Prostate gland (tissue), 2 donors: ENCODE measurements around the gene RRP8. TPM values are rescaled to one million over a fixed set of nuclear protein-coding genes. Genes with fewer than 3 reads are reported as not detected.

Source experiments
- DNase-seq: peaks from one replicate; pipeline ENCODE4 v3.0.0-alpha.2; 2019; ENCODE audit warnings: low spot score
- H3K27ac ChIP-seq, 2 donors: fragments of 200-600 bp; sonication (generic); 2 replicates each; pipeline ENCODE4 v1.5.1; 2017 to 2019
- H3K27me3 ChIP-seq: fragments of 200-600 bp; sonication (generic); replicated peaks from 2 replicates; pipeline ENCODE4 v1.5.1; 2019; ENCODE audit not compliant: insufficient read depth
- H3K36me3 ChIP-seq, 2 donors: fragments of 200-600 bp; sonication (generic); 1 replicate in 1 of 2; 2 replicates in 1 of 2; pipeline versions ENCODE4 v1.5.1 to v1.8.1; 2017 to 2019
- H3K4me1 ChIP-seq: fragments of 200-600 bp; sonication (generic); replicated peaks from 2 replicates; pipeline ENCODE4 v1.5.1; 2019
- H3K4me3 ChIP-seq, 2 donors: fragments of 200-600 bp; sonication (generic); 2 replicates each; pipeline ENCODE4 v1.5.1; 2017 to 2019
- H3K9me3 ChIP-seq: fragments of 200-600 bp; sonication (generic); 2 replicates; pipeline ENCODE4 v1.5.1; 2017
- CTCF ChIP-seq, 4 experiments: fragments of 200-600 bp in 2 of 4; fragments of 450-650 bp in 2 of 4; sonication (generic) in 2 of 4; IDR thresholded peaks; 1 replicate in 3 of 4; 2 replicates in 1 of 4; pipeline ENCODE4 v1.5.1; 2016 to 2019; ENCODE audit warnings: antibody characterized with exemption in 4 of 4, mild to moderate bottlenecking in 2 of 4, moderate library complexity in 2 of 4
- POLR2A ChIP-seq: fragments of 450-650 bp; IDR thresholded peaks from one replicate; pipeline ENCODE4 v1.6.1; 2016; ENCODE audit warnings: antibody characterized with exemption, mild to moderate bottlenecking
- POLR2AphosphoS5 ChIP-seq: sonication (generic); formaldehyde crosslinking; IDR thresholded peaks from one replicate; pipeline ENCODE4 v1.6.1; 2017; ENCODE audit warnings: antibody characterized with exemption
- WGBS: methylation state at CpG from one replicate; pipeline ENCODE4 v1.1.5; 2018; 5-methylcytosine and 5-hydroxymethylcytosine counted together
- intact Hi-C: fragments of 100-400 bp; cut with DNase I; formaldehyde crosslinking; loops from one replicate; pipeline ENCODE4 v1.14.2; 2022
- total RNA-seq, 2 donors: library from RNA; depleted of rRNA; stranded (reverse); fragments of >200 nt; gene quantifications; one replicate each; pipeline ENCODE4 v1.1.0, GENCODE V29; 2016

The RRP8 gene
- total RNA-seq, 2 donors from 2014 or later = 16.4 to 16.6 TPM

GRCh38 chr11:6565988-6566703, 37.3 kb downstream of the RRP8 start:
- no peak for DNase-seq
- Histone ChIP-seq H3K4me1 (no peaks in the 10 kb centered on the region), H3K27ac (no peak overlapping the region), H3K4me3 (no peak overlapping the region), H3K27me3 (no peaks in the 10 kb centered on the region), H3K36me3 (no peaks in the 10 kb centered on the region), H3K9me3 (no peaks in the 10 kb centered on the region)
- TF ChIP-seq POLR2AphosphoS5 = no peak
- TF ChIP-seq POLR2A = no peak
- TF ChIP-seq CTCF (IDR thresholded peaks at IDR 0.05) = no peak
- WGBS = 95% methylated on average over 5 of the region's 5 CpGs
- intact Hi-C loops = no loop called here

- no peak for TF ChIP-seq POLR2A
- no peak for TF ChIP-seq CTCF (IDR thresholded peaks at IDR 0.05)
- TF ChIP-seq POLR2AphosphoS5 = no peak
- intact Hi-C loops = no loop called here
Measured at GRCh38 chr11:6565325-6565724, 38.1 kb downstream of the RRP8 start.

DNA sequence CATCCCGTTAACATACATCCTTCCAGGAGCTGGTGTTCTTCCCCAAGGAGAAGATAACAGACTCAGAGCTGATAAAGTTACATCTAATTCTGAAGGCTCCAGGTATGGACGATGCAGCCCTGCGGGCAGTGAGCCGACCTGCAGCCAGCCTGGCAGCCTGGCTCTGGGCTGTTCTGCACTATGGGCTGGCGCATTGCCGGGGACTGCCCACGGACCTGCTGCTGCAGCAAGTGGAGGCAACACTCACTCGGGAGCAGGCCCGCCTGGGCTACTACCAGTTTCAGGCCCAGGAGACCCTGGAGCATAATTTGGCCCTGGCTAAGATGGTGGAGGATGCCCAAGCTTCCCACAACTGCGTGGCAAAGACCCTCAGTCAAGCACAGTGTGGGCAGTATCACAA, 39.7 kb downstream of the RRP8 start:
- H3K27ac ChIP-seq = no peak overlapping the region
- no peaks in the 10 kb centered on the region for H3K4me1 ChIP-seq
- WGBS = 94% methylated on average over 10 of the region's 10 CpGs
- no peaks in the 10 kb centered on the region for H3K27me3 ChIP-seq
- H3K4me3 ChIP-seq = no peak overlapping the region
- intact Hi-C loops = no loop called here
- no peak for DNase-seq
- no peaks in the 10 kb centered on the region for H3K36me3 ChIP-seq
- no peaks in the 10 kb centered on the region for H3K9me3 ChIP-seq
- TF ChIP-seq POLR2AphosphoS5 = no peak
- no peak for TF ChIP-seq POLR2A
- TF ChIP-seq CTCF (IDR thresholded peaks at IDR 0.05) = no peak

More at GRCh38 chr11:6565325-6565724, 38.1 kb downstream of the RRP8 start:
- no peak for DNase-seq
- WGBS = 71% methylated on average over 2 of the region's 2 CpGs
- Histone ChIP-seq H3K9me3 (no peaks in the 10 kb centered on the region), H3K36me3 (no peaks in the 10 kb centered on the region), H3K4me3 (no peak overlapping the region), H3K4me1 (no peaks in the 10 kb centered on the region), H3K27me3 (no peaks in the 10 kb centered on the region), H3K27ac (no peak overlapping the region)

- 87% methylated on average over 4 of the region's 4 CpGs for WGBS
- TF ChIP-seq CTCF (IDR thresholded peaks at IDR 0.05) (no peak), POLR2A (no peak), POLR2AphosphoS5 (no peak)
- no peak overlapping the region for H3K4me3 ChIP-seq
- no peaks in the 10 kb centered on the region for H3K36me3 ChIP-seq
- H3K27me3 ChIP-seq = no peaks in the 10 kb centered on the region
- no peaks in the 10 kb centered on the region for H3K4me1 ChIP-seq
- intact Hi-C loops = no loop called here
- no peak for DNase-seq
- H3K9me3 ChIP-seq = no peaks in the 10 kb centered on the region
- no peak overlapping the region for H3K27ac ChIP-seq
Measured at GRCh38 chr11:6563121-6563619, 40.2 kb downstream of the RRP8 start.

DNA sequence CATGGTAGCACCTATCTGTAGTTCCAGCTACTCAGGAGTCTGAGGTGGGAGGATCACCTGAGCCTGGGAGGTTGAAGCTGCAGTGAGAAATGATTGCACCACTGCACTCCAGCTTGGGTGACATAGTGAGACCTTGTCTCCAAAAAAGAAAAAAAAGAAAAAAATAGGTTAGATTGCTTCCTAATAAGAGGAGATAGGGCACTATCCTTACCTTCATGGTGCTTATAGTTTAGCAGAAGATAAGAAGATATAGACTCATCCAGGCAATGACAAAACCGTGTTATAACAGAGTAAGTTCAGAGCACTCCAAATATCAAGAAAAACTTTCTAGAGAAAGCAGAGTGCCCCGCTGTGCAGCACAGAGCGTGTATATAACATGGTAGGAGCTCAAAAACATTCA, 42.1 kb downstream of the RRP8 start:
- intact Hi-C loops = no loop called here
- TF ChIP-seq CTCF (IDR thresholded peaks at IDR 0.05) = no peak
- TF ChIP-seq POLR2AphosphoS5 = no peak
- no peak for TF ChIP-seq POLR2A
- no peak for DNase-seq
- WGBS = 95% methylated on average over 3 of the region's 3 CpGs
- Histone ChIP-seq H3K4me1 (no peaks in the 10 kb centered on the region), H3K4me3 (no peak overlapping the region), H3K9me3 (no peaks in the 10 kb centered on the region), H3K36me3 (no peaks in the 10 kb centered on the region), H3K27ac (no peak overlapping the region), H3K27me3 (no peaks in the 10 kb centered on the region)
